HL-60/S4 treated with retinoic acid at 250 ng/mL for 4 days and 3 days (cell line): ENCODE measurements around the gene CDS2.

Experiments used
- in situ Hi-C: fragments of 300-500 bp; cut with MboI; formaldehyde crosslinking; loops from 2 replicates; pipeline ENCODE4 v1.7.0; 2022; ENCODE audit warnings: low sequenced_read_pairs

The CDS2 gene

GRCh38 chr20:5126512-5127203 is at the start of gene CDS2:
Gene CDS2 (plus strand): TSS chr20:5127008. CDS start chr20:5127093, 85 bp downstream.
- in situ Hi-C loops = no loop called here

- in situ Hi-C loops = no loop called here
Observed at GRCh38 chr20:5077761-5078387, 48.9 kb upstream of the CDS2 start.

DNA sequence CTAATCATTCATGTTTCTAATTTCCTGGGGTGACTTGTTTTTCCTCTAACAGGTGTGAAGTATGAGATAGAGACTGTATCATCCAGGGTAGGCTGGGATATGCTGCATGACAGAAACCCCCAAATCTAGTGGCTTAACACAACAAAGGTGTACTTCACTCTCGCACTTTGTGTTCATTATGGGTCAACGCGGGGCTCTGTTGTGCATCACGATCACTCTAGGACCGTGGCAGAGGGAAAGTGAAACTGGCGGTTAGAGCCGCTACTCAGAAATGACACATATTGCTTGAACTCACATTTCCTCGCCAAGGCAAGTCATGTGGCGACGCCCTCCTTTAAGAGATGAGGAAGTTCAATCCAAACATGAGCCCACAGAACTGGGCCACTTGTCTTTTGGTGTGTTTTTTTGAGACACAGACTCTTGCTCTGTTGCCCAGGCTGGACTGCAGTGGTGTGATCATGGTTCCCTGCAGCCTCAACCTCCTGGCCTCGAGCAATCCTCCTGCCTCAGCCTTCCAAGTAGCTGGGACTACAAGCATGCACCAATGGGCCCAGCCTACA is 48.3 kb upstream of the CDS2 start:
- in situ Hi-C loops = no loop called here

DNA sequence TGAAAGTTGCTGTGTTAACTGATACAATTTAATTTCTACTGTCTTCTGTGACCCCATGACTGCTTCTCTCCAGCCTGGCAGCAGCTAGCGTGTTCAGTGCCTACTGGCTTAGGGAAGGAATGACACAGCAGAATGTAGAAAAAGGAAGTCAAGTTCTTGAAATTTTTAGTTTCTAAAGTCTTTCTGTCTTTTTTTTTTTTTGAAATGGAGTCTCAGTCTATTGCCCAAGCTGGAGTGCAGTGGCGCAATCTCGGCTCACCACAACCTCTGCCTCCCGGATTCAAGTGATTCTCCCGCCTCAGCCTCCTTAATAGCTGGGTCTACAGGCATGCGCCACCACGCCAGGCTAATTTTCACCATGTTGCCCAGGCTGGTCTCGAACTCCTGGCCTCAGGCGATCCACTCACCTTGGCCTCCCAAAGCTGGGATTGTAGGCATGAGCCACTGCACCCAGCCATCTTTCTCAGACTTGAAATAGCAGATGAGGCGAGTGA is 46.4 kb upstream of the CDS2 start:
- in situ Hi-C loops = no loop called here

DNA sequence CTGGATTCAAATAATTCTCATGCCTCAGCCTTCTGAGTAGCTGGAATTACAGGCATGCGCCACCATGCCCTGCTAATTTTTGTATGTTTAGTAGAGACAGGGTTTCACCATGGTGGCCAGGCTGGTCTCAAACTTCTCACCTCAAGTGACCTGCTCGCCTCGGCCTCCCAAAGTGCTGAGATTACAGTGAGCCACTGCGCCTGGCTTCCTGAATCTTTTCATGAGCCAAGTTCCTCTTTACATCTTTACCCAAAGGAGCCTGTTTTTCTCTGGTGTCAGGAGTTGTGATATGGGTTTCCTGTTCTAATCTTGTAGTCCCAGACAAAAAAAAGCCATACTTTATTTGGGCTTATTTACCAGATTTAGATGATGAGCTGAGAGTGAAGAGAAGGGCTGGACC is 41.4 kb upstream of the CDS2 start:
- in situ Hi-C loops = no loop called here

- in situ Hi-C loops = no loop called here
Observed at GRCh38 chr20:5088688-5089087, 38.1 kb upstream of the CDS2 start.

DNA sequence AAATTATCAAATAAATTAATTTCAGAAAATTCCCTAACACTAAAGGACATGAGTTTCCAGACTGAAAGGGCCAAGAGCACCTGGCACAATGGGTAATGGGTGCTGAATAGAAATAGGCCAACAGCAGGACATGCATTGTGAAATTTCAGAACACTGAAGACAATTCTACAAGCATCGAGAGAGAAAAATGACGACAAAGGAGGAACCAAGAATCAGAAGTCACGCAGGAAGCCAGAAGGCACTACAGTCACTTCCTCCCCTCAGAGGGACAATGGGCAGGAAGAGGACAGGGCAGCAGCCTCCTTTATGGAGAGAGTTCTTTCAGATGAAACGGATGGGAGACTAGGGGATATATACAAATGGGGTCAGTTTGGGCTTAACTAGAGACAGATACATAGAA is 36.6 kb upstream of the CDS2 start:
- in situ Hi-C loops = loop anchor here (10.0 kb wide), 2 partner anchors 105 to 315 kb away; no protein-coding TSS in a partner anchor

- in situ Hi-C loops = loop anchor here (10.0 kb wide), 2 partner anchors 107 to 317 kb away; no protein-coding TSS in a partner anchor
Observed at GRCh38 chr20:5091902-5092301, 34.9 kb upstream of the CDS2 start.

GRCh38 chr20:5092765-5093339 is 34.0 kb upstream of the CDS2 start:
- in situ Hi-C loops = loop anchor here (10.0 kb wide), 2 partner anchors 108 to 318 kb away; no protein-coding TSS in a partner anchor

DNA sequence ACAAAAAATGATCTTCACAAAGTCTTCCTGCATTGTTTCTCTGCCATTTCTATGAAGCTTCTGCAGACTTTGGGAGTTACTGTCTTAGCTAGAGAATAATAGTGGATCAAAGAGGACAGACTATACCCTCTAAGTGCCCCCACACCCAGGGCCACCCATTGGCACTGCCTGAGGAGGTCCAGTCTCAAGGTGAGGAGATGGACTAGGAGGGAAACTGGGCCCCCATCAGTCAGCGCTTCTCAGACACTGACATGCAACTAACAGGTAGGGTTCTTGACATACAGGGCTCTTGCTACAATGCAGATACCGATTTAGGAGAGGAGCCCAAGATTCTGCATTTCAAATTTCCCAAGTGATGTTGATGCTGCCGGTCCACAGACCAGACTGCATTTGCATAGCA is 31.4 kb upstream of the CDS2 start:
- in situ Hi-C loops = loop anchor here (10.0 kb wide), 2 partner anchors 111 to 321 kb away; no protein-coding TSS in a partner anchor

DNA sequence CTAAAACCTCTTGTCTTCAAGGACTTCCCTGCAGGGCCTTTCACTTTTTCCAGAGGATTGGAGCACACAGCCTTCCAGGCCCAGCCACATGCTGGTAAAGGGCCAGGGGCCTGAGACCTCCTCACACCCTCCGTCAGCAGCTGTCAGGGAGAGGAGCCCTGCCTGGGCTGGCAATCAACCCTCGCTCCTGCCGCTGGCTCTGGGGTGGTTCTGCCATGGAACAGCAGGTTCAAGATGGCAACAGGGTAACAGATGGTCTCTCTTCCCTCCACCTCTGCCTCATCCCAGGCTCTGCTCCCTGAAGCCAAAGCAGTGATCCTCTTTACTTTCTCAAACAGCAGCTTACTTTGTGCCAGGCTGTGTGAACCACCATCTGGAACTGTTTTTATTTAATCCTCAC is 30.9 kb upstream of the CDS2 start:
- in situ Hi-C loops = loop anchor here (10.0 kb wide), 2 partner anchors 111 to 321 kb away; no protein-coding TSS in a partner anchor

DNA sequence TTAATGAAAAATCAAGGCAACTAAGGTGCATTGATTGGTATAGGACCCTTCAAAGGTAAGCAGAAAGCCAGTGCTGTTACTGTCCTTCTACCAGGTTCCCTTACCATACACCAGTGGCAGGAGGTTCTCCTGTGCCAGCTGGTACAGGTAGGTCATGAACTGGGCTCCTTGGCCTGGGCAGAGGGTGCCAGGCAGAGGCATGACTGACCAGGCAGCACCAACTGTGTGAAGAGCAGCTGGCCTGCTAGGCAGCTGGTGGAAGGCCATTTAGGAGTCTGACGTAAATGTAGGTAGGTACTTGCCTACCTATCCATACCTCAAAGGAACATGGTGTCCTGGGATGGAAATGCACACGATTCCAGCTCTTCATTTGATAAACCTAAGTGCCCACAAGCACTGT is 30.3 kb upstream of the CDS2 start:
- in situ Hi-C loops = loop anchor here (10.0 kb wide), 2 partner anchors 112 to 322 kb away; no protein-coding TSS in a partner anchor

DNA sequence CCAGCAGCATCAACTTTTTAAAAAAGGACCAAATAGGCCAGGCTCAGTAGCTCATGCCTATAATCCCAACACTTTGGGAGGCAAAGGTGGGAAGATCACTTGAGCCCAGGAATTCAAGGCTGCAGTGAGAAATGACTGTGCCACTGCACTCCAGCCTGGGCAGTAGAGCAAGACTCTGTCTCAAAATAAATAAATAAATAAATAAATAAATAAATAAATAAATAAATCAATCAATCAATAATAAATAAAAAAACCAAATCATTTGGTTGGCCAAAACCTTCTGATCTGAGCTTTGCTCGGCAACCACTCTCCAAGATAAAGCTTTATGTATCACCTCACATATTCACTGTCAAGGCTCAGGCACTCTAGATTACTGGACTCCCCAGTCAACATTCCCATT is 27.8 kb upstream of the CDS2 start:
- in situ Hi-C loops = loop anchor here (10.0 kb wide), 2 partner anchors 114 to 324 kb away; no protein-coding TSS in a partner anchor

- in situ Hi-C loops = loop anchor here (10.0 kb wide), 2 partner anchors 115 to 325 kb away; no protein-coding TSS in a partner anchor
Observed at GRCh38 chr20:5099909-5100308, 26.9 kb upstream of the CDS2 start.

DNA sequence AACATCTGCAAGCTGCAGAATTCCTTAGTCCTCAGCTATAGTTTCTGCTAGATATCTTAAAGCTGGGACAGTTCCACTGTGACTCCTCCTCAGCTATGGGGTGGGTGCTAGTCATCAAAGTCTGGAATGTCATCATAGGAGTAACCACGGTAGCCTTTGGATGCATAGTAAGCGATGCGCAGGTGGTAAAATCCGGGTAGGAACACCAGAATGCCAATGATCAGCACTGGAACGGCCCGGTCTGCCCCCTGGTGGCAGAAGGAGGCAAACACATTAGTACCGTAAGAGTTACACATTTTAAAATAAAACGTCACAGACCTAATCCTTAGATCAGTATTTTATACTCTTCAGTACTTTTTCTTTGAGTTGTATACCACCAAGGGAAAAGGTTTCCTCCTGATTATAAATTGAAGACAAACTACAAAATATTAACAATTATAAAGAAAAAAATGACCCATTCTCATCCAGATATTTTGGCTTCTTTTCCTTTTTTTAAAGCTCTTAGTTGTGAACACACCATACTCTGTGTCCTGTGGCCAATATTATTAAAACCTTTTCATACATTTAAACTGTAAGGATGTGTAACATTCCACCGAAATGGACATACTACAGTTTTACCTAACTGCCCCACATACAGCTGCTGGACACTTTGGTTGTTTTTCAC is 26.0 kb upstream of the CDS2 start:
- in situ Hi-C loops = no loop called here

DNA sequence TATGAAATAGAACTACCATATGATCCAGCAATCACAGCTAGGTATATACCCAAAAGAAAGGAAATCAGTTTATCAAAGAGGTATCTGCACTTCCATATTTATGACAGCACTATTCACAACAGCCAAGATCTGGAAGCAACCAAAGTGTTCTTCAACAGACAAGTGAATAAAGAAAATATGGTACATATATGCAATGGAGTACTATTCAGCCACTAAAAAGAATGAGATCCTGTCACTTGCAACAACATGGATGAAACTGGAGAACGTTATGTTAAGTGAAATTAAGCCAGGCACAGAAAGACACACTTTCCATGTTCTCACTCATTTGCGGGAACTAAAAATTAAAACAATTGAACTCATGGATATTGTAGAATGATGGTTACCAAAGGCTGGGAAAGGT is 22.3 kb upstream of the CDS2 start:
- in situ Hi-C loops = no loop called here

GRCh38 chr20:5109276-5109675 is 17.5 kb upstream of the CDS2 start:
- in situ Hi-C loops = no loop called here

DNA sequence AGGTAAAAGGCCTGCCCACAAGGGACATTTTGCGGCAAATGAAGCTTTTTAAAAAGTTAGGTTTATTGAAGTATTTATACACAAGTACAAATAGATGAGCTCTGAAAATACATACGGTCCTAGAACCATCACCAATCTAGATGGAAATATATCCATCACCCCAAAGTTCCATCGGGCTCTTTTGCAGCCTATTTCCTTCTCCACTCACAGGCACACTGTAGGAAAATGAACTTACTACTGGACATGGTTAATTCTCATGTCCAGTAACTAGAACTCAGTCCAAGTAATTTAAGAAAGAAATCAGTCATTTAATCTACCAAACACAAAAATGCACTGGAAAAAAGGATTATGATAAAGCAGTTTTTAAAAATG is 13.2 kb upstream of the CDS2 start:
- in situ Hi-C loops = no loop called here

GRCh38 chr20:5114403-5114802 is 12.4 kb upstream of the CDS2 start:
- in situ Hi-C loops = no loop called here

DNA sequence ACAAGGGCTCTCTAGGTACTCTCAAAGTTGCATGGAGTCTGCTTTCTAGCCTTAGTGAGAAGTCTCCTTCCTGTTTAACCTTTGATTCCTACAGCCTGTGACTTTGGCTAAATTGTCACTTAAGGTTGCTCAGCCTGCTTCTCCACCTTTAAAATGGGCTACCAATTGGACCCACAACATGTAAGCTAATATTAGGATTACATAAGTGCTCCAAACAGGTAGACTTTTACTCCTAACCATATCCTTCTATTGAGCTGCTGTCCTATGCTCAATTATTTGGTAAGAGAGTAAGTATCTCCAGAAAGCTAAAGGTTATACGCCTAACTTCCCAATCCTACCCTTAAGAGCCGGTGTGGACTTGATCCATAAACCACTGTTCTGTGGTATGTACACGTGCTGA is 9.9 kb upstream of the CDS2 start:
- in situ Hi-C loops = no loop called here
